BJ (cell line): ENCODE data around the gene POU5F1. TPM values are rescaled to one million over a fixed set of nuclear protein-coding genes. Genes with fewer than 3 reads are reported as not detected.

Source experiments
- CTCF ChIA-PET: fragments of 350-600 bp; formaldehyde crosslinking; extraction: SDS; loops from one replicate; lab custom pipeline; 2021; ENCODE audit warnings: antibody characterized with exemption, inconsistent platforms; lab: Yijun Ruan, JAX
- POLR2A ChIA-PET: fragments of 300-600 bp; sonication (Branson Sonifier 250); formaldehyde crosslinking; extraction: SDS; loops from one replicate; lab custom pipeline; 2021; ENCODE audit warnings: antibody characterized with exemption; lab: Charles Lee
- DNase-seq: peaks from one replicate; pipeline ENCODE4 v3.0.0-alpha.2; 2011; ENCODE audit warnings: low read depth
- H3K27me3 ChIP-seq: 2 replicates; pipeline ENCODE4 v1.6.0; 2011; ENCODE audit warnings: low read length; ENCODE audit not compliant: control insufficient read depth, insufficient read depth
- H3K36me3 ChIP-seq: 2 replicates; pipeline ENCODE4 v1.5.1; 2011; ENCODE audit warnings: low read length; ENCODE audit not compliant: control insufficient read depth, insufficient read depth
- H3K4me3 ChIP-seq: 2 replicates; pipeline ENCODE4 v1.5.1; 2011; ENCODE audit warnings: low read depth, mild to moderate bottlenecking, control low read depth, low read length
- polyA plus RNA-seq: library from polyadenylated mRNA; depleted of rRNA; stranded (reverse); fragments of >200 nt; gene quantifications from 2 replicates; pipeline ENCODE4 v1.2.3, GENCODE V29; 2011
- TF ChIP-seq, protein P1 (sequence below): IDR thresholded peaks from 2 replicates; pipeline ENCODE4 v1.5.1; 2011; ENCODE audit warnings: low read depth, mild to moderate bottlenecking, control low read depth, inconsistent platforms, low read length, moderate library complexity; ENCODE audit not compliant: insufficient read depth

POU5F1 gene
- polyA plus RNA-seq, 1 experiment: 0.22 TPM

DNA sequence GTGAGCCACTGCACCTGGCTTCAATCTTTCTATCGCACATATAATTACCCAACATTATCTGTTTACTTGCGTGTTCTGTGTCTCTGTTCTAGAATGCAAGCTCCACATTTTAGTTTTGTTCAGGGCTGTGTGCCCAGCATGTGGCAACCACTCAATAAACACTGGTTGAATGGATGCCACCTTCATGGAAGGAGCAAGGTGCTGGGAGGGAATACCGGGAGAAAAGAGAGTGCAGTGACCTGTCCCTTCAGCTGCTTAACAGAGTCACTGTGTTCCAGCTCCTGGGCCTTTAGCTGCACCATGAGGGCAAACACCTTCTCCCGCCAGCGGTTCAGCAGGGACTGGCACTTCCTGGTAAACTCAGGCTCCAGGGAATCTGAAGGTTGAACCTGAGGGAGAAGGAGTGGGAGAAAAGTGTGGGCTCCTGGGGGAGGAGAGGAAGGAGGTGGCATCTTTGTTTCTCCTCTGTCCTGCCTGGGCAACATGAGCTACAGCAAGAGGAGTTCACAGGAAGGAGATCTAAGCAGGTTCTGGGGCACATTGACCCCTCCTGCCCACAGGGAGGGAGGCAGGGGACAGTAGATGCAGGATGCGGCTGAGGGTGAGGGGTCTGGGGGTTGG is 20.5 kb downstream of the POU5F1 start:
- TF ChIP-seq, protein P1, sequence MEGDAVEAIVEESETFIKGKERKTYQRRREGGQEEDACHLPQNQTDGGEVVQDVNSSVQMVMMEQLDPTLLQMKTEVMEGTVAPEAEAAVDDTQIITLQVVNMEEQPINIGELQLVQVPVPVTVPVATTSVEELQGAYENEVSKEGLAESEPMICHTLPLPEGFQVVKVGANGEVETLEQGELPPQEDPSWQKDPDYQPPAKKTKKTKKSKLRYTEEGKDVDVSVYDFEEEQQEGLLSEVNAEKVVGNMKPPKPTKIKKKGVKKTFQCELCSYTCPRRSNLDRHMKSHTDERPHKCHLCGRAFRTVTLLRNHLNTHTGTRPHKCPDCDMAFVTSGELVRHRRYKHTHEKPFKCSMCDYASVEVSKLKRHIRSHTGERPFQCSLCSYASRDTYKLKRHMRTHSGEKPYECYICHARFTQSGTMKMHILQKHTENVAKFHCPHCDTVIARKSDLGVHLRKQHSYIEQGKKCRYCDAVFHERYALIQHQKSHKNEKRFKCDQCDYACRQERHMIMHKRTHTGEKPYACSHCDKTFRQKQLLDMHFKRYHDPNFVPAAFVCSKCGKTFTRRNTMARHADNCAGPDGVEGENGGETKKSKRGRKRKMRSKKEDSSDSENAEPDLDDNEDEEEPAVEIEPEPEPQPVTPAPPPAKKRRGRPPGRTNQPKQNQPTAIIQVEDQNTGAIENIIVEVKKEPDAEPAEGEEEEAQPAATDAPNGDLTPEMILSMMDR: no peak
- Histone ChIP-seq H3K27me3 (no peaks in the 10 kb centered on the region), H3K36me3 (peaks cover 10% of the 10 kb centered on the region), H3K4me3 (no peak overlapping the region)
- ChIA-PET CTCF (interaction anchor here (1.1 kb wide), 1 partner anchor 42 kb away, joined by 4 read pairs; no protein-coding TSS in a partner anchor), POLR2A (no interaction called here)
- DNase-seq: no peak

- DNase-seq: no peak
- Histone ChIP-seq H3K36me3 (peaks cover 7% of the 10 kb centered on the region), H3K27me3 (no peaks in the 10 kb centered on the region), H3K4me3 (no peak overlapping the region)
- ChIA-PET CTCF (interaction anchor here (1.1 to 9.2 kb wide), 5 partner anchors 8 to 221 kb away, joined by 3 to 166 read pairs (median 7); no protein-coding TSS in a partner anchor), POLR2A (no interaction called here)
- TF ChIP-seq, protein P1: no peak
These were observed 25.1 kb downstream of the POU5F1 start for GRCh38 chr6:31145386-31145785.

- H3K27me3 ChIP-seq: no peaks in the 10 kb centered on the region
- H3K4me3 ChIP-seq: no peak overlapping the region
- DNase-seq: no peak
- ChIA-PET POLR2A (no interaction called here), CTCF (interaction anchor here (1.5 to 9.2 kb wide), 4 partner anchors 11 to 222 kb away, joined by 4 to 166 read pairs (median 8); no protein-coding TSS in a partner anchor)
- TF ChIP-seq, protein P1: no peak
- peaks cover 6% of the 10 kb centered on the region for H3K36me3 ChIP-seq
These were observed 25.5 kb downstream of the POU5F1 start for GRCh38 chr6:31144970-31145340.

DNA sequence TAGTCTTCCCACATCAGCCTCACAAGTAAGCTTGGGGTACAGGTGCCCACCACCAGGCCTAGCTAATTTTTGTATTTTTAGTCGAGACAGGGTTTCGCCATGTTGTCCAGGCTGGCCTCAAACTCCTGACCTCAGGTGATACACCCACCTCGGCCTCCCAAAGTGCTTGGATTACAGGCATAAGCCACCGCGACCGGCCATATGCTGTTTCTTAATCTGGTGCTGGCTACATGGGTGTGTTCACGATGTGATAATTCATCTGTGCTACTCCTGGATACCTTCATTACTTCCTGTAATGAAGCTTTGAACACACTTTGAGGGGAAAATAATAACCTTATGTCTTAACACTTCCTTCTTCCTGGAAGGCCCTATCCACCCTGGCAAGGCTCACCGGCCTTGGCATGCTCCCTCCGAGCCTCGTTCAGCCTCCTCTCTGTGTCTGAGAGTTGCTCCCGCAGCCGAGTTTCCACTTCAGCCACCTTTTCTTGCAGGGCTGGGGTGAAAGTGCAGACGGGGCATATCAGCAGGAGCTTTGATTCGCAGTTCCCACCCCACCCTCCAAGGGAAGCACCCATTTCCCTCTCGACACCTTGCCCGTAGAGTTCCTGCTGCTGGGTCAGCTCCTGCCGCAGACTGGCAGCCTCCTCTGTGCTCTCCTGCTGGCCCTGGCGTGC is 26.0 kb downstream of the POU5F1 start:
- peaks cover 4% of the 10 kb centered on the region for H3K36me3 ChIP-seq
- no peaks in the 10 kb centered on the region for H3K27me3 ChIP-seq
- ChIA-PET POLR2A (no interaction called here), CTCF (interaction anchor here (1.5 to 9.2 kb wide), 5 partner anchors 11 to 222 kb away, joined by 4 to 166 read pairs (median 7); no protein-coding TSS in a partner anchor)
- DNase-seq: no peak
- no peak overlapping the region for H3K4me3 ChIP-seq
- TF ChIP-seq, protein P1: no peak

DNA sequence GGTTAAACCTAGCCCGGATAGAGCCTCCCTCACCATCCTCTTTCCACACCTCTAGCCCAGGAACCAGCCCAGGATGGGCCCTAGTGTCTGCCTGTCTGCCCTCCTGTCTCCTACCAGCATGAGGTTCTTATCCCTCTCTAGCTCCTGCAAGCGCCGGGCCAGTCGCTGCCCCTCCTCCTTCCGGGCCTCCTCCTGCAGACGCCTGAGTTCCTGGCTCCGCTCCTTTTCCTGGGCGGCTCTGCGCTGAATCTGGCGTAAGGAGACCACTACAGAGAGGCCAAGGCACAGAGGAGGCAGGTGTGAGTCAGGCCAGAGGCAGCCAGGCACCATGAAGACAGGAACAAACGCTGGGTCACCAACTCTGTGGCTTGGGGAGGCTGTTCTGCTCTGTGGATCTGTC is 27.3 kb downstream of the POU5F1 start:
- no peak overlapping the region for H3K4me3 ChIP-seq
- TF ChIP-seq, protein P1: no peak
- CTCF ChIA-PET: interaction anchor here (2.1 to 9.2 kb wide), 4 partner anchors 13 to 224 kb away, joined by 6 to 166 read pairs (median 9); no protein-coding TSS in a partner anchor
- H3K27me3 ChIP-seq: no peaks in the 10 kb centered on the region
- no peak for DNase-seq
- POLR2A ChIA-PET: no interaction called here
- peaks cover 4% of the 10 kb centered on the region for H3K36me3 ChIP-seq
